HEK293 (cell line): ENCODE data around the gene MAGI2.

Experiments used
- ATF2 ChIP-seq: fragments of 450-650 bp; formaldehyde crosslinking; IDR thresholded peaks from 2 replicates; pipeline ENCODE4 v1.5.1; 2016; ENCODE audit warnings: missing biosample characterization, missing genetic modification characterization, low read depth
- CTCF ChIP-seq: fragments of 450-650 bp; formaldehyde crosslinking; IDR thresholded peaks from 2 replicates; pipeline ENCODE4 v1.5.1; 2016; ENCODE audit warnings: missing biosample characterization, missing genetic modification characterization
- KLF1 ChIP-seq: fragments of 450-650 bp; formaldehyde crosslinking; IDR thresholded peaks from 2 replicates; pipeline ENCODE4 v1.5.1; 2016; ENCODE audit warnings: missing biosample characterization, missing genetic modification characterization
- REPIN1 ChIP-seq: fragments of 450-650 bp; formaldehyde crosslinking; IDR thresholded peaks from 2 replicates; pipeline ENCODE4 v1.5.1; 2017; ENCODE audit warnings: missing biosample characterization, missing genetic modification characterization, low read depth
- REST ChIP-seq: fragments of 450-650 bp; formaldehyde crosslinking; IDR thresholded peaks from 2 replicates; pipeline ENCODE4 v1.5.1; 2016; ENCODE audit warnings: missing biosample characterization, missing genetic modification characterization
- SCRT1 ChIP-seq: fragments of 450-650 bp; formaldehyde crosslinking; IDR thresholded peaks from 2 replicates; pipeline ENCODE4 v1.5.1; 2016; ENCODE audit warnings: missing biosample characterization, missing genetic modification characterization, borderline replicate concordance
- SP2 ChIP-seq: fragments of 450-650 bp; formaldehyde crosslinking; IDR thresholded peaks from 2 replicates; pipeline ENCODE4 v1.5.1; 2016; ENCODE audit warnings: missing biosample characterization, missing genetic modification characterization
- ZBTB49 ChIP-seq: fragments of 450-650 bp; formaldehyde crosslinking; IDR thresholded peaks from 2 replicates; pipeline ENCODE4 v1.5.1; 2016; ENCODE audit warnings: missing biosample characterization, missing genetic modification characterization, low read depth
- ZNF350 ChIP-seq: fragments of 450-650 bp; formaldehyde crosslinking; IDR thresholded peaks from 2 replicates; pipeline ENCODE4 v1.5.0; 2017; ENCODE audit warnings: missing biosample characterization, mild to moderate bottlenecking, missing genetic modification characterization
- ZNF48 ChIP-seq: fragments of 450-650 bp; formaldehyde crosslinking; IDR thresholded peaks from 2 replicates; pipeline ENCODE4 v1.5.1; 2016; ENCODE audit warnings: missing biosample characterization, missing genetic modification characterization
- ZNF521 ChIP-seq: fragments of 450-650 bp; formaldehyde crosslinking; IDR thresholded peaks from 2 replicates; pipeline ENCODE4 v1.5.1; 2017; ENCODE audit warnings: missing biosample characterization, mild to moderate bottlenecking, missing genetic modification characterization

- TF ChIP-seq ZNF48 (tag by site-specific recombination), result no peak
- TF ChIP-seq SP2, result no peak
- TF ChIP-seq CTCF (tag by site-specific recombination), result no peak
- no peak for TF ChIP-seq SCRT1 (tag by site-specific recombination)
- no peak for TF ChIP-seq ZNF350
- TF ChIP-seq ZBTB49 (tag by site-specific recombination), result no peak
- TF ChIP-seq ZNF521 (tag by site-specific recombination), result no peak
- TF ChIP-seq ATF2 (tag by site-specific recombination), result no peak
- no peak for TF ChIP-seq REST (tag by site-specific recombination)
- TF ChIP-seq REPIN1 (tag by site-specific recombination), result no peak
- no peak for TF ChIP-seq KLF1 (tag by site-specific recombination)
Observed at GRCh38 chr7:78265486-78265885, 1188.0 kb downstream of the MAGI2 start.
